ENCODE data around the gene RSL24D1. TPM values are rescaled to one million over a fixed set of nuclear protein-coding genes. Genes with fewer than 3 reads are reported as not detected.

RSL24D1 gene
- total and polyA plus RNA-seq, 9 of the 15 experiments (the other 6 are each of a cell fraction or from before 2014, with no cell fraction given), result 133 to 324 (median 223) TPM

GRCh38 chr15:55221090-55222011 is 24.6 kb upstream of the RSL24D1 start (continued):
- no peak for TF ChIP-seq DDX20 (tag; IDR thresholded peaks at IDR 0.05; ENCODE audit: low read depth)
- 0 out of 2 replicates have a peak, but pooled peaks have one; percentile 41 for TF ChIP-seq LEF1 (IDR thresholded peaks at IDR 0.05)

DNA sequence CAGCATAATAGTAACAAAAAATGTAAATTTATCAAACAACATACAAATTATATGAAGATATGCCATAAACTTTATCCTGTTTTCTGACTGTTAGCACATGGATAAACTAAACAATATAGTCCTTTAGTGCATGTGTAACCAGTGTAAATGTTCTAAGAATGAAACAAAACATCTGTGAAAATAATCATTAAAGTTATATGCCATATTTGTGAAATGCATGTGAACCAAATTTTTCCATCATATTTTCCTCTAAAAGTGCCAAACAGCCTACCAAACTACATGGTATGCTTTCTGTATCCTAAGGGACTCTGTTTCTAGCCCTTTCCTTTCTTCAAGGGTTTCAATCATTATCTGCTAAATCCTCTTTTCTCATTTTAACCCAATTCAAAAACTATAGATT is 23.9 kb upstream of the RSL24D1 start:
- no peak overlapping the region for H3K9ac ChIP-seq (ENCODE audit: insufficient read depth in 1 of 2, low read depth in 2 of 2, low read length in 2 of 2)
- CTCF ChIA-PET (ENCODE audit: low intra/inter-chr PET ratio), result interaction anchor here (3.2 kb wide), 1 partner anchor 69 kb away, joined by 11 read pairs; the partner anchor contains the start of gene RAB27A
- in situ Hi-C loops (cut with MboI), result no loop called here
- FAIRE-seq (no peak), ATAC-seq (no peak), DNase-seq (ENCODE audit: extremely low read depth in 1 of 4, low spot score in 3 of 4) (no peak)
- no peaks in the 10 kb centered on the region for H4K20me1 ChIP-seq (replicated peaks; ENCODE audit: control insufficient read depth, insufficient read depth, low read length)
- TF ChIP-seq EHMT2 (IDR thresholded peaks at IDR 0.05) (no peak), POLR2G (IDR thresholded peaks at IDR 0.05; ENCODE audit: low read depth, low read length) (0 out of 2 replicates have a peak, but pooled peaks have one; percentile 27)
- no peak overlapping the region for H3K4me3 ChIP-seq
- POLR2A ChIA-PET, result interaction anchor here (1.2 to 1.7 kb wide), 2 partner anchors 11 to 12 kb away, joined by 3 to 7 read pairs; no protein-coding TSS in a partner anchor
- no peaks in the 10 kb centered on the region for H3K9me1 ChIP-seq (ENCODE audit: control insufficient read depth, insufficient read depth, low read length)
- no peak overlapping the region for H2AFZ ChIP-seq (ENCODE audit: low read depth, low read length)
- H3K79me2 ChIP-seq (ENCODE audit: control insufficient read depth, insufficient read depth, low read length), result no peaks in the 10 kb centered on the region
- intact Hi-C loops (cut with micrococcal nuclease), result no loop called here
- H3K27me3 ChIP-seq (ENCODE audit: control insufficient read depth in 2 of 2, insufficient read depth in 2 of 2, low read length in 2 of 2), result no peaks in the 10 kb centered on the region
- H3K9me3 ChIP-seq (replicated peaks; ENCODE audit: control insufficient read depth, insufficient read depth, low read depth, low read length), result no peaks in the 10 kb centered on the region
- BruUV-seq (replicated peaks), result no TSS peak
- H3K4me2 ChIP-seq (ENCODE audit: insufficient read depth, low read length), result no peak overlapping the region
- H3K27ac ChIP-seq (ENCODE audit: extremely low read depth, low read depth, low read length), result peak overlapping the region; percentile 35; the same call in 1 of the 3 replicates
- H3K4me1 ChIP-seq (replicated peaks in 1 of 2; ENCODE audit: control insufficient read depth in 2 of 2, insufficient read depth in 2 of 2, low read length in 2 of 2), result peaks cover 0 to 28% of the 10 kb centered on the region in 2 experiments; a peak in 4 of 5 replicates
- peaks cover 79% of the 10 kb centered on the region for H3K36me3 ChIP-seq (ENCODE audit: control insufficient read depth, insufficient read depth, low read length)

All from K562 (cell line).